ENCODE measurements around the gene RPRD1B. TPM values are rescaled to one million over a fixed set of nuclear protein-coding genes. Genes with fewer than 3 reads are reported as not detected.

RPRD1B gene
- polyA plus RNA-seq, 1 of the 3 experiments (the other 2 are of a cell fraction): 11.8 TPM

GRCh38 chr20:38112261-38112929 is 78.8 kb downstream of the RPRD1B start:
- H2AFZ ChIP-seq (ENCODE audit: low read depth): no peak overlapping the region
- WGBS (ENCODE audit: low lambda C conversion rate): 94% methylated on average over 7 of the region's 14 CpGs
- no peaks in the 10 kb centered on the region for H3K9me2 ChIP-seq
- H3K79me2 ChIP-seq (ENCODE audit: insufficient read depth): no peaks in the 10 kb centered on the region
- no peak overlapping the region; a peak in 1 of 4 replicates for H3K27ac ChIP-seq (ENCODE audit: low read depth in 2 of 2, low read length in 1 of 2)
- H3K4me2 ChIP-seq: no peak overlapping the region
- H3K9me3 ChIP-seq: no peaks in the 10 kb centered on the region
- no peak for DNase-seq
- H3K27me3 ChIP-seq (ENCODE audit: insufficient read depth): no peaks in the 10 kb centered on the region
- no peak overlapping the region for H3K9ac ChIP-seq
- peaks cover 41 to 51% of the 10 kb centered on the region in 2 experiments for H3K4me1 ChIP-seq (ENCODE audit: control insufficient read depth in 1 of 2, insufficient read depth in 2 of 2, low read depth in 1 of 2, low read length in 1 of 2)
- peaks cover 65% of the 10 kb centered on the region for H3F3A ChIP-seq (replicated peaks; ENCODE audit: insufficient read depth)
- ChIA-PET POLR2A (no interaction called here), CTCF (interaction anchor here (0.6 to 7.0 kb wide), 7 partner anchors 33 to 110 kb away, joined by 3 to 44 read pairs (median 7); partner anchors contain the start of gene TGM2)
- no peak overlapping the region for H3K4me3 ChIP-seq (ENCODE audit: low read depth in 2 of 2, low read length in 1 of 2)
- no peaks in the 10 kb centered on the region for H3K36me3 ChIP-seq (replicated peaks in 1 of 2; ENCODE audit: control insufficient read depth in 1 of 2, insufficient read depth in 2 of 2, low read length in 1 of 2)
- no peaks in the 10 kb centered on the region; the same call in 1 of the 2 replicates for H4K20me1 ChIP-seq (ENCODE audit: insufficient read depth)
- no peak for TF ChIP-seq MXI1 (IDR thresholded peaks at IDR 0.05; ENCODE audit: low read depth, low read length)
- no peak for TF ChIP-seq EZH2phosphoT487 (IDR thresholded peaks at IDR 0.05; ENCODE audit: borderline replicate concordance, low read depth)
- TF ChIP-seq RFX5 (IDR thresholded peaks at IDR 0.05; ENCODE audit: low read length): no peak
- TF ChIP-seq GABPA (IDR thresholded peaks at IDR 0.05; ENCODE audit: low read depth): no peak
- TF ChIP-seq TAF1 (IDR thresholded peaks at IDR 0.05; ENCODE audit: borderline replicate concordance, low read depth, low read length): no peak
- no peak for TF ChIP-seq GATA2 (CRISPR knock-in tag; IDR thresholded peaks at IDR 0.05)
- no peak for TF ChIP-seq POLR2AphosphoS5 (IDR thresholded peaks at IDR 0.05; ENCODE audit: low read depth, low read length)

GRCh38 chr20:38112930-38113294 is 79.4 kb downstream of the RPRD1B start:
- no peak overlapping the region for H3K4me2 ChIP-seq
- no peaks in the 10 kb centered on the region for H3K9me2 ChIP-seq
- POLR2A ChIA-PET: no interaction called here
- peaks cover 64% of the 10 kb centered on the region for H3F3A ChIP-seq (replicated peaks; ENCODE audit: insufficient read depth)
- TF ChIP-seq ELF1 (IDR thresholded peaks at IDR 0.05) (no peak), REST (IDR thresholded peaks at IDR 0.05; ENCODE audit: low read depth, low read length) (no peak), SMC3 (IDR thresholded peaks at IDR 0.05; ENCODE audit: low read depth, low read length) (no peak), CTCF (IDR thresholded peaks at IDR 0.05) (no peak), FOSL2 (IDR thresholded peaks at IDR 0.05; ENCODE audit: borderline replicate concordance, low read depth) (no peak), YY1 (IDR thresholded peaks at IDR 0.05; ENCODE audit: low read depth) (no peak), EP300 (IDR thresholded peaks at IDR 0.05; ENCODE audit: borderline replicate concordance in 1 of 2, low read depth in 1 of 2, low read length in 1 of 2) (no peak), NRF1 (IDR thresholded peaks at IDR 0.05; ENCODE audit: low read depth, low read length) (no peak), POLR2AphosphoS5 (IDR thresholded peaks at IDR 0.05; ENCODE audit: low read depth, low read length) (no peak), FOXM1 (IDR thresholded peaks at IDR 0.05; ENCODE audit: low read depth) (no peak)
- H3K9me3 ChIP-seq: no peaks in the 10 kb centered on the region
- H3K27ac ChIP-seq (ENCODE audit: low read depth in 2 of 2, low read length in 1 of 2): no peak overlapping the region; a peak in 1 of 4 replicates
- H3K79me2 ChIP-seq (ENCODE audit: insufficient read depth): no peaks in the 10 kb centered on the region
- H3K36me3 ChIP-seq (replicated peaks in 1 of 2; ENCODE audit: control insufficient read depth in 1 of 2, insufficient read depth in 2 of 2, low read length in 1 of 2): no peaks in the 10 kb centered on the region
- no peaks in the 10 kb centered on the region for H3K27me3 ChIP-seq (ENCODE audit: insufficient read depth)
- 97% methylated on average over 6 of the region's 8 CpGs for WGBS (ENCODE audit: low lambda C conversion rate)
- H4K20me1 ChIP-seq (ENCODE audit: insufficient read depth): no peaks in the 10 kb centered on the region; the same call in 1 of the 2 replicates
- no peak overlapping the region for H3K4me3 ChIP-seq (ENCODE audit: low read depth in 2 of 2, low read length in 1 of 2)
- H3K9ac ChIP-seq: no peak overlapping the region
- H3K4me1 ChIP-seq (ENCODE audit: control insufficient read depth in 1 of 2, insufficient read depth in 2 of 2, low read depth in 1 of 2, low read length in 1 of 2): peaks cover 41 to 49% of the 10 kb centered on the region in 2 experiments
- no peak for DNase-seq
- CTCF ChIA-PET: interaction anchor here (0.6 to 7.0 kb wide), 6 partner anchors 33 to 109 kb away, joined by 3 to 44 read pairs (median 8); partner anchors contain the start of gene TGM2
- no peak overlapping the region for H2AFZ ChIP-seq (ENCODE audit: low read depth)
